Tibial artery (tissue), 4 donors: ENCODE results near the gene PTX4.

Source experiments
- DNase-seq, 2 donors: peaks; one replicate each; pipeline ENCODE4 v3.0.0-alpha.2; 2019
- H3K27ac ChIP-seq, 2 donors: fragments of 200-600 bp; sonication (generic) in 1 of 2; 1 replicate in 1 of 2; 2 replicates in 1 of 2; pipeline ENCODE4 v1.5.1; 2018 to 2019; ENCODE audit warnings: mild to moderate bottlenecking in 1 of 2
- H3K27me3 ChIP-seq, 2 donors: fragments of 200-600 bp; sonication (generic) in 1 of 2; one replicate each; pipeline versions ENCODE4 v1.5.1 to v1.6.0; 2016 to 2019
- H3K36me3 ChIP-seq, 3 donors: fragments of 200-600 bp; sonication (generic) in 2 of 3; one replicate each; pipeline ENCODE4 v1.5.1; 2016 to 2019; ENCODE audit warnings: mild to moderate bottlenecking in 2 of 3
- H3K4me1 ChIP-seq, 4 donors: fragments of 200-600 bp; sonication (generic) in 2 of 4; 1 replicate in 3 of 4; 2 replicates in 1 of 4; pipeline ENCODE4 v1.5.1; 2016 to 2019
- H3K4me3 ChIP-seq, 2 donors: fragments of 200-600 bp; sonication (generic) in 1 of 2; 1 replicate in 1 of 2; 2 replicates in 1 of 2; pipeline ENCODE4 v1.5.1; 2018 to 2019; ENCODE audit warnings: mild to moderate bottlenecking in 2 of 2
- H3K9me3 ChIP-seq, 3 donors: fragments of 200-600 bp; sonication (generic) in 1 of 3; one replicate each; pipeline ENCODE4 v1.5.1; 2016 to 2019
- intact Hi-C: fragments of 100-400 bp; cut with DNase I; formaldehyde crosslinking; loops from one replicate; pipeline ENCODE4 v1.15.0; 2023; ENCODE audit warnings: low total_unique reads
- TF ChIP-seq, protein P1 (sequence below), 2 experiments: fragments of 200-600 bp in 1 of 2; fragments of 450-650 bp in 1 of 2; IDR thresholded peaks; one replicate each; pipeline ENCODE4 v1.5.1; 2017 to 2019; ENCODE audit warnings: antibody characterized with exemption in 2 of 2, mild to moderate bottlenecking in 1 of 2, moderate library complexity in 1 of 2

Gene PTX4

DNA sequence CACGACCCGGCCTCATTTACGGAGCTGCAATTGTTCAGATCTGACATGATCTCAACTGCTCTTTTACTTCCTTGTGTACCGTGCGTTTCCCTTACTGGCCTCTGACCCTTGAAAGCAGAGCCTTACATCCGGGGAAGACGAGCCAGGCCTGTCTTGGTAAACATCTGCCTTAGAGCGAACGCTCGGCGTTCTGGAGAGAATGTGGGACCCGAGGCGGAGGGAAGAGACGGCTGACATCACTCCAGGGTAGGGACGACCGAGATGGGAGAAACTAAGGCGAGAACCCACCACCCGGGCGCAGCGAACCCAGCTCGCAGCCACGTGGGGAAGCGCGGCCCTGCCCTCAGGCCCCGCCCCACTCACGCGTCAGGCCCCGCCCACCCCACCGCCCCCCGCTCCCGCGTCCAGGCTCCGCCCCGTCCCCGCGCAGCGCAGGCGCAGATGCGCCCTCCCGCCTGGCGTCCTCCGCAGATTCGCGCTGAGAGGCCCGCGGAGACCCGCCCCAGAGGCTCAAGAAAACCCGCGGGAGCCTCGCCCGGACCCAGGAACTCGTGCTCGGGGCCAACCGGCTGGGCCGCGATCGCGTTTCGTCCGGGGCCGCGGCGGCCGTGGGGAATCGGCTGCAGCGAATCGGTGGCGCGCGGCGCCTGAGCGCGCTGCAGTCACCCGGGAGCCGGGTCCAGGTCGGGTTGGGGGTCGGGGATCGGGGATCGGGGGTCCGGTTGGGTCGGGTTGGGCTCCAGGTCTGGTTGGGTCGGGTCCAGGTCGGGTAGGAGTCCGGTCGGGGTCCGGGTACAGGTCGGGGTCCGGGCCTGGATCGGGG is 4.4 kb upstream of the PTX4 start, which contains the start of gene TELO2:
TELO2 (plus strand) TSS at position 438 of the 823 bp plus-strand sequence. CDS start 922 bp downstream, outside the sequence.
- TF ChIP-seq, protein P1, sequence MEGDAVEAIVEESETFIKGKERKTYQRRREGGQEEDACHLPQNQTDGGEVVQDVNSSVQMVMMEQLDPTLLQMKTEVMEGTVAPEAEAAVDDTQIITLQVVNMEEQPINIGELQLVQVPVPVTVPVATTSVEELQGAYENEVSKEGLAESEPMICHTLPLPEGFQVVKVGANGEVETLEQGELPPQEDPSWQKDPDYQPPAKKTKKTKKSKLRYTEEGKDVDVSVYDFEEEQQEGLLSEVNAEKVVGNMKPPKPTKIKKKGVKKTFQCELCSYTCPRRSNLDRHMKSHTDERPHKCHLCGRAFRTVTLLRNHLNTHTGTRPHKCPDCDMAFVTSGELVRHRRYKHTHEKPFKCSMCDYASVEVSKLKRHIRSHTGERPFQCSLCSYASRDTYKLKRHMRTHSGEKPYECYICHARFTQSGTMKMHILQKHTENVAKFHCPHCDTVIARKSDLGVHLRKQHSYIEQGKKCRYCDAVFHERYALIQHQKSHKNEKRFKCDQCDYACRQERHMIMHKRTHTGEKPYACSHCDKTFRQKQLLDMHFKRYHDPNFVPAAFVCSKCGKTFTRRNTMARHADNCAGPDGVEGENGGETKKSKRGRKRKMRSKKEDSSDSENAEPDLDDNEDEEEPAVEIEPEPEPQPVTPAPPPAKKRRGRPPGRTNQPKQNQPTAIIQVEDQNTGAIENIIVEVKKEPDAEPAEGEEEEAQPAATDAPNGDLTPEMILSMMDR (IDR thresholded peaks at IDR 0.05), result no peak
- peak within 1 kb of the TSS; percentile 85 to 86 for H3K27ac ChIP-seq
- intact Hi-C loops, result loop anchor here (5.0 kb wide), 1 partner anchor 119 kb away; the partner anchor contains the start of genes CRAMP1 and IFT140
- H3K9me3 ChIP-seq, result no peaks in the 10 kb centered on the region
- H3K36me3 ChIP-seq, result peaks cover 19 to 38% (median 34%) of the 10 kb centered on the region in 3 donors
- peaks cover 0 to 31% (median 17%) of the 10 kb centered on the region in 4 donors for H3K4me1 ChIP-seq
- peak; percentile 58 to 85 for DNase-seq
- H3K4me3 ChIP-seq, result peak within 1 kb of the TSS; percentile 79 to 81
- H3K27me3 ChIP-seq, result no peaks in the 10 kb centered on the region

DNA sequence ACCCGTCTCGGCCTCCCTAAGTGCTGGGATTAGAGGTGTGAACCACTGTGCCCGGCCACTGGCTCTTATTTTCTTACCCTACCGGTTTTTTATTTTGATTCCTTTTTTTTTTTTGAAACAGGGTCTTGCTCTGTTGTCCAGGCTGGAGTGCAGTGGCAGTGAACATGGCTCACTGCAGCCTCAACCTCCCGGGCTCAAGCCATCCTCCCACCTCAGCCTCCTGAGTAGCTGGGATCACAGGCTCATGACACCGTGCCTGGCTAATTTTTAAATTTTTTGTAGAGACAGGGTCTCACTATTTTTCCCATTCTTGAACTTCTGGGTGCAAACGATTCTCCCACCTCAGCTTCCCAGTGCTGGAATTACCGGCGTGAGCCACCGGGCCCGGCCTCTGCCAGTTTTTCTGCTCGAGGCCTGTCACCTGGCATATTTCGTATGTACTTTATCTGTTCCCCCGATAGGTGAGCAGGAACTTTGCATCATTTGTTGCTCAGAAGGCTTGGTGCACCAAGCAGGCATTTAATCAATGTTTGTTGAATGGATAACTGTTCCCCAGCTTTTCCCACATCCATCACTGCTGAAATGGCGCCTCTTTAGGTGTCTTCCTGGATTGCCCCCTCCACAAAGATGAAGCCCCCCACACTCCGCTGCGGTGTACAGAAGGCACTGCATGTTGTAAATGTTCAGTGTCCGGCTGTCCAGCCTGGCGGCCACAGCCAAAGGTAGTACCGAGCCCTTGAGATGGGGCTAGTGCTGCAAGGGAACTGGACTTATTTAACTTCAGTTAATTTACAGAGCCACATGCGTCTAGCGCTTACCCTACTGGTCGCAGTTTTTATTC is 3.6 kb upstream of the PTX4 start:
- Histone ChIP-seq H3K4me3 (peak overlapping the region; percentile 79 to 81), H3K27me3 (no peaks in the 10 kb centered on the region), H3K27ac (peak overlapping the region; percentile 85 to 86), H3K9me3 (no peaks in the 10 kb centered on the region), H3K4me1 (peaks cover 0 to 31% (median 17%) of the 10 kb centered on the region in 4 donors), H3K36me3 (peaks cover 12 to 30% (median 29%) of the 10 kb centered on the region in 3 donors)
- intact Hi-C loops, result loop anchor here (5.0 kb wide), 1 partner anchor 120 kb away; the partner anchor contains the start of genes CRAMP1 and IFT140
- TF ChIP-seq, protein P1 (IDR thresholded peaks at IDR 0.05), result no peak
- no peak for DNase-seq

DNA sequence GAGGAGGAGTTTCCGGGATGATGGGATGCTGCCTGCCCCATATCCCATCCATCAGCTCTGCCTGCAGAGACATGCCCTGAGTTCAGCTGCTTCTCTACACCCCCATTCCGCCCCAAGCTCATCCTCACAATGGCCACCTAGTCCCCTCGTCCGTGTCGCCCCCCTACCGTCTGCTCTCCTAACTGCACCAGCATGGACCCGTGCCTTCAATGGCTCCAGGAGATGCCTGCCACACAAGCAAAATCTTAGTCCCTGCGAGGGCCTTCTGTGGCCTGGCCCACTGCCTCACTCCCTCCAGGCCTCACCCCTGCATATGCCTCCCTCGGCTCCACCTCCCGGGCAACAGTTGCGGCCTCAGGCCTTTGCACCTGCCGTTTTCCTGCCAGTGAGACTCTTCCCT is 2.6 kb upstream of the PTX4 start:
- peaks cover 0 to 31% (median 17%) of the 10 kb centered on the region in 4 donors for H3K4me1 ChIP-seq
- H3K9me3 ChIP-seq, result no peaks in the 10 kb centered on the region
- no peak overlapping the region for H3K4me3 ChIP-seq
- no peak for DNase-seq
- no peak overlapping the region for H3K27ac ChIP-seq
- intact Hi-C loops, result loop anchor here (5.0 kb wide), 1 partner anchor 121 kb away; the partner anchor contains the start of genes CRAMP1 and IFT140
- no peaks in the 10 kb centered on the region for H3K27me3 ChIP-seq
- TF ChIP-seq, protein P1 (IDR thresholded peaks at IDR 0.05), result no peak
- peaks cover 6 to 20% (median 20%) of the 10 kb centered on the region in 3 donors for H3K36me3 ChIP-seq

DNA sequence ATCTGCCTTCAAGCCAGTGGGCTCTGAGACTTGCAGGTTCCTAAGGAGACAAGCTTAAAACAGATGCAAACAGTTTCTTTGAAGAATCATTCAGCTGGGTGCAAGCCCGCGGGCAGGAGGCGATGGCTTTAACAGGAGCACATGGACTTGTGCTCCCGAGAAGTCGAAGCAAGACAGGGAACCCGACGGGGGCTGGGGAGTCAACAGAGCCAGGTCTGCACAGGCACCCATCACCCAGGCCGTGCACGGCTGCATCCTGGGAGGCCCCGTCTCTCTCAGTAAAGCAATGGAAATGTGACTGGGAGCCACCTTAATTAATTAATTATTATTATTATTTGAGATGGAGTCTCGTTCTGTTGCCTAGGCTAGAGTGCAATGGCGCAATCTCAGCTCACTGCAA is 333 bp upstream of the PTX4 start:
- DNase-seq, result no peak
- TF ChIP-seq, protein P1 (IDR thresholded peaks at IDR 0.05), result no peak
- no peak overlapping the region for H3K4me3 ChIP-seq

DNA sequence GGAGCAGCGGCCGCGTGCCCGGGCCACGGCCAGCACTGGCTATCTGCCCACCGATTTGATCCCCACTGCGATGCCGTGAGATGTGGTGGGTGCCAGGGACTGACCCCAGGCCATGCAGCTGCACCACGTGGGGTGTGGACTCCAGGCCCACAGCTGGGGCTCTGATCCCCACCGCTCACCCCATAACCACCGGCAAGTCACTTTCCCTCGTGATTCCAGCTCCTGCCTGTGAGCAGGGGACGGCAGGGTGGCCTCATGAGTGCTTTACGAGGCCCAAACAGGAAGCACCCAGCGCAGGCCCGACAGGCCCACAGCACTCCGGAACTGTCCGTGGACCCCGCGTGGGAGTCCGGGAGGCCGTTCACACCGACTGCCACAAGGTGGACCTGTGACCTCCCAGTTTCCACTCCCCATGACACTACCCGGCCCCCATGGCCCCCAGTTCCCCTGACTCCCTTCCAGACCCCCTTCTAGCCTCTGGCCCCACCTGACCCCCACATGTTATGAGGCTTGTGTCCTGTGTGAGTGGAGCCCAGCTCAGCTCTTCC is 616 bp downstream of the PTX4 start:
- H3K4me1 ChIP-seq, result peaks cover 0 to 7% (median 6%) of the 10 kb centered on the region in 4 donors

More for the DNA sequence above, 333 bp upstream of the PTX4 start:
- intact Hi-C loops, result no loop called here
- H3K36me3 ChIP-seq, result no peaks in the 10 kb centered on the region
- no peaks in the 10 kb centered on the region for H3K27me3 ChIP-seq
- H3K4me1 ChIP-seq, result peaks cover 0 to 12% (median 10%) of the 10 kb centered on the region in 4 donors
- no peaks in the 10 kb centered on the region for H3K9me3 ChIP-seq
- H3K27ac ChIP-seq, result no peak overlapping the region

More for the DNA sequence above, 616 bp downstream of the PTX4 start:
- Histone ChIP-seq H3K27ac (no peak overlapping the region), H3K36me3 (no peaks in the 10 kb centered on the region), H3K4me3 (no peak overlapping the region), H3K9me3 (no peaks in the 10 kb centered on the region), H3K27me3 (no peaks in the 10 kb centered on the region)
- DNase-seq, result no peak
- intact Hi-C loops, result no loop called here
- TF ChIP-seq, protein P1 (IDR thresholded peaks at IDR 0.05), result no peak
